GM15510 (cell line): ENCODE data around the gene STRN4.

Experiments
- POLR2A ChIP-seq: IDR thresholded peaks from 3 replicates; pipeline ENCODE4 v1.6.1; 2011; ENCODE audit warnings: borderline replicate concordance; ENCODE audit not compliant: insufficient read length; ENCODE audit errors: extremely low read depth

Gene STRN4

GRCh38 chr19:46736531-46737297, 9.5 kb downstream of the STRN4 start:
- TF ChIP-seq POLR2A: no peak

- no peak for TF ChIP-seq POLR2A
Observed at GRCh38 chr19:46733690-46734292, 12.5 kb downstream of the STRN4 start.

GRCh38 chr19:46732966-46733689, 13.1 kb downstream of the STRN4 start:
- TF ChIP-seq POLR2A: no peak

- TF ChIP-seq POLR2A: no peak
Observed at GRCh38 chr19:46732172-46732938, 13.9 kb downstream of the STRN4 start.

- no peak for TF ChIP-seq POLR2A
Observed at GRCh38 chr19:46731584-46731983, 14.7 kb downstream of the STRN4 start.

- no peak for TF ChIP-seq POLR2A
Observed at GRCh38 chr19:46731007-46731501, 15.2 kb downstream of the STRN4 start.

- TF ChIP-seq POLR2A: no peak
Observed at GRCh38 chr19:46730595-46730994, 15.7 kb downstream of the STRN4 start.

- TF ChIP-seq POLR2A: no peak
Observed at GRCh38 chr19:46730187-46730586, 16.1 kb downstream of the STRN4 start.

- no peak for TF ChIP-seq POLR2A
Observed at GRCh38 chr19:46729696-46730095, 16.6 kb downstream of the STRN4 start.

GRCh38 chr19:46728693-46729339, 17.4 kb downstream of the STRN4 start:
- TF ChIP-seq POLR2A: no peak

GRCh38 chr19:46728208-46728607, 18.0 kb downstream of the STRN4 start:
- no peak for TF ChIP-seq POLR2A

- no peak for TF ChIP-seq POLR2A
Observed at GRCh38 chr19:46727757-46728156, 18.5 kb downstream of the STRN4 start.

GRCh38 chr19:46726971-46727501, 19.2 kb downstream of the STRN4 start:
- TF ChIP-seq POLR2A: no peak

GRCh38 chr19:46726551-46726950, 19.7 kb downstream of the STRN4 start:
- TF ChIP-seq POLR2A: no peak
